Activated CD4-positive, alpha-beta memory T cell treated with anti-CD3 and anti-CD28 coated beads for 36 hours (primary cell): ENCODE measurements around the gene KY. TPM values are rescaled to one million over a fixed set of nuclear protein-coding genes. Genes with fewer than 3 reads are reported as not detected.

Source experiments
- CTCF ChIA-PET: fragments of 350-600 bp; sonication (Branson Sonifier 250); formaldehyde crosslinking; loops from one replicate; lab custom pipeline; 2021; ENCODE audit warnings: antibody characterized with exemption, inconsistent platforms; lab: Charles Lee
- POLR2A ChIA-PET: fragments of 350-600 bp; sonication (Branson Sonifier 250); formaldehyde crosslinking; loops from one replicate; lab custom pipeline; 2021; ENCODE audit warnings: antibody characterized with exemption; lab: Charles Lee
- DNase-seq: peaks from one replicate; pipeline ENCODE4 v3.0.0-alpha.2; 2020
- H3K27ac Mint-ChIP-seq: one replicate; pipeline ENCODE4 v1.8.0; 2021; ENCODE audit warnings: mixed read lengths
- H3K27me3 Mint-ChIP-seq: one replicate; pipeline ENCODE4 v1.8.0; 2021; ENCODE audit warnings: mixed read lengths
- H3K36me3 Mint-ChIP-seq: one replicate; pipeline ENCODE4 v1.8.0; 2021; ENCODE audit warnings: mixed read lengths
- H3K4me1 Mint-ChIP-seq: one replicate; pipeline ENCODE4 v1.8.0; 2021; ENCODE audit warnings: low read depth, mixed read lengths
- H3K4me3 Mint-ChIP-seq: one replicate; pipeline ENCODE4 v1.8.0; 2021; ENCODE audit warnings: mild to moderate bottlenecking, mixed read lengths
- H3K9me3 Mint-ChIP-seq: one replicate; pipeline ENCODE4 v1.8.0; 2021; ENCODE audit warnings: mixed read lengths
- intact Hi-C: fragments of 100-400 bp; cut with micrococcal nuclease; formaldehyde crosslinking; loops from one replicate; pipeline ENCODE4 v1.15.1; 2023
- total RNA-seq, 2 experiments: library from RNA; stranded (reverse); gene quantifications; one replicate each; pipeline ENCODE4 v1.2.3, GENCODE V29; 2021

Gene KY
- total RNA-seq, 2 experiments from 2014 or later: not detected

DNA sequence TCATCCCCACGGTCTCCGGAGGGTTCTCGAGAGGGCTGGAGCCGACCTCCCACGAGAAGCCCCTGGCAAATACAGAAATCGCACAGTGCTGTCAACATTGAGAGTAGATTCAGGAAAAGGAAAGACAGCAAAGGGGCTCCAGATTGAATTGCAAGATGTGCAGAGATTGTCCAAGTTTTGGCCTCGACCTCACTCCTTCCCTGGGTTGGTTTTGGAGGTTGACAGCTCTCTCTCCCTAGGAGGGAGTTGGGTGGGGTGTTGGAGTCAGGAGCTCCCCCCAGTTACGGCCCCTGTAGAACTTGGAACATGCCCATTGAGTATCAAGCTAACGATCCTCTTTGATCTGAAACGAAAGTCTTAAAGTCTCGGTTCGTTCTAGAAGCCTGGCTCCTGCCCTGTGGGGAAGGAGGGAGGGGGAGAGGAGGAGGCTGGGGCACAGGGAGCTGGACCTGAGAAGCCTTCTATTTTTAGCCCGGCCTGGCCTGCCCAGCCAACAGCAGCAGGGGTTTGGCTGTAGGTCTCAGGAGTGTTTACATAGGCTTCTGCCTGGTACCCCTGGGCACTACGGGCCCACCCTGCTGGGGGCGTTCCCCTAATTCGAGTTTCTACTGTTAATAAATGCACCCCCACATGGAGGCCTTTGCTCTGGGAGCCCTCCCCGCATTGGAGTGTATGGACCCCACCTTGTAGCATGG, 672 bp upstream of the KY start:
- CTCF ChIA-PET: no interaction called here
- DNase-seq: no peak
- no peak overlapping the region for H3K4me3 Mint-ChIP-seq
- peaks cover 9% of the 10 kb centered on the region for H3K27me3 Mint-ChIP-seq
- H3K27ac Mint-ChIP-seq: no peak overlapping the region
- peaks cover 2% of the 10 kb centered on the region for H3K4me1 Mint-ChIP-seq
- POLR2A ChIA-PET: no interaction called here
- H3K9me3 Mint-ChIP-seq: no peaks in the 10 kb centered on the region
- intact Hi-C loops: no loop called here
- no peaks in the 10 kb centered on the region for H3K36me3 Mint-ChIP-seq

- ChIA-PET CTCF (interaction anchor here (1.0 kb wide), 1 partner anchor 48 kb away, joined by 3 read pairs; no protein-coding TSS in a partner anchor), POLR2A (no interaction called here)
- intact Hi-C loops: no loop called here
- no peak overlapping the region for H3K27ac Mint-ChIP-seq
- H3K36me3 Mint-ChIP-seq: no peaks in the 10 kb centered on the region
- H3K4me3 Mint-ChIP-seq: no peak overlapping the region
- peaks cover 2% of the 10 kb centered on the region for H3K4me1 Mint-ChIP-seq
- no peaks in the 10 kb centered on the region for H3K9me3 Mint-ChIP-seq
- no peak for DNase-seq
- peaks cover 9% of the 10 kb centered on the region for H3K27me3 Mint-ChIP-seq
Observed at GRCh38 chr3:134649106-134649705, 1.6 kb downstream of the KY start.

- Mint-ChIP-seq H3K4me3 (no peak overlapping the region), H3K27ac (no peak overlapping the region), H3K36me3 (no peaks in the 10 kb centered on the region), H3K4me1 (peaks cover 2% of the 10 kb centered on the region), H3K9me3 (no peaks in the 10 kb centered on the region), H3K27me3 (peaks cover 7% of the 10 kb centered on the region)
- ChIA-PET POLR2A (no interaction called here), CTCF (interaction anchor here (1.0 kb wide), 1 partner anchor 47 kb away, joined by 3 read pairs; no protein-coding TSS in a partner anchor)
- intact Hi-C loops: no loop called here
- no peak for DNase-seq
Observed at GRCh38 chr3:134647902-134648760, 2.7 kb downstream of the KY start.

DNA sequence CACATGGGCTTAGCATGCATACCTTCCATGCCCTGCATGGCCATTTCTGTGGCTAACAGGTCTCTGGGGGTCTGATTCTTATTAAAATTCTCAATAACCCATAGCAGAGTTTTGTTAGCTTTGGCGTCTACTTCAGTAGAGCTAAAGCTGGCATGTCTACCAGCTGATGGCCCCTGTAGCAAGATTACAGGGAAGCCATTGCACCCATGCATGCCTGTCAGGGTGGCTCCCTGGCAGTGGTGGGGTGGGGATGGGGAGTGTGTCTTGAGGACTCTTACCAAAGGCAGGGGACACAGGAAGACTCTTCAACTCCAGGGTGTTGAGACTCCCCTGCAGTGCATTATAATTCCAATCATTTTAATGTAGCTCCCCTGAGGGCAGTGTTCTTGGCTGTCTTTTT, 4.7 kb downstream of the KY start:
- no peak overlapping the region for H3K27ac Mint-ChIP-seq
- no peak for DNase-seq
- peaks cover 5% of the 10 kb centered on the region for H3K27me3 Mint-ChIP-seq
- ChIA-PET POLR2A (no interaction called here), CTCF (no interaction called here)
- intact Hi-C loops: no loop called here
- no peak overlapping the region for H3K4me3 Mint-ChIP-seq
- H3K36me3 Mint-ChIP-seq: no peaks in the 10 kb centered on the region
- peaks cover 2% of the 10 kb centered on the region for H3K4me1 Mint-ChIP-seq
- no peaks in the 10 kb centered on the region for H3K9me3 Mint-ChIP-seq

DNA sequence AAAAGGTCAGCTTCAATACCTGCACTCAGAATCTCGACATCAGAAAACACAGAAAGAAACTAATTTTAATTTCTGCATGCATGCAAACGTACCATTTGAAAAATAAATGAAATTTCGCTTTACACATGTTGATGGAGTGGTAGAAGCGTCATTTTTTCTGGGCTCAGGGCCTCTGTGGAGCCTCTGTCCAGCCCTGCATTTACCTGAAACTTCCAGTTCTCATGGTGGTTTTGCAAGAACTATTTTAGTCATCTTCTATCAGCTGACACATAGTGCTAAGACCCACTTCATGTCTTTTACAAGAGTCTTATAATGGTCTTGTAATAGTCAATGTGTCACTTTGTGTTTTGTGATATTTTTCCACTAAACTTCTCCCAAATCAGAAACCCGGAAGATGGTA, 5.3 kb downstream of the KY start:
- no peaks in the 10 kb centered on the region for H3K9me3 Mint-ChIP-seq
- POLR2A ChIA-PET: no interaction called here

GRCh38 chr3:134644731-134645514, 5.9 kb downstream of the KY start:
- H3K4me1 Mint-ChIP-seq: no peaks in the 10 kb centered on the region
- no peak overlapping the region for H3K4me3 Mint-ChIP-seq
- H3K36me3 Mint-ChIP-seq: no peaks in the 10 kb centered on the region
- no peak for DNase-seq
- H3K27ac Mint-ChIP-seq: no peak overlapping the region
- no peaks in the 10 kb centered on the region for H3K9me3 Mint-ChIP-seq
- intact Hi-C loops: no loop called here
- ChIA-PET CTCF (no interaction called here), POLR2A (no interaction called here)
- H3K27me3 Mint-ChIP-seq: no peaks in the 10 kb centered on the region

More for the DNA sequence above, 5.3 kb downstream of the KY start:
- no peak overlapping the region for H3K27ac Mint-ChIP-seq
- CTCF ChIA-PET: no interaction called here
- intact Hi-C loops: no loop called here
- DNase-seq: no peak
- H3K4me3 Mint-ChIP-seq: no peak overlapping the region
- H3K4me1 Mint-ChIP-seq: peaks cover 2% of the 10 kb centered on the region
- H3K27me3 Mint-ChIP-seq: peaks cover 5% of the 10 kb centered on the region
- no peaks in the 10 kb centered on the region for H3K36me3 Mint-ChIP-seq

DNA sequence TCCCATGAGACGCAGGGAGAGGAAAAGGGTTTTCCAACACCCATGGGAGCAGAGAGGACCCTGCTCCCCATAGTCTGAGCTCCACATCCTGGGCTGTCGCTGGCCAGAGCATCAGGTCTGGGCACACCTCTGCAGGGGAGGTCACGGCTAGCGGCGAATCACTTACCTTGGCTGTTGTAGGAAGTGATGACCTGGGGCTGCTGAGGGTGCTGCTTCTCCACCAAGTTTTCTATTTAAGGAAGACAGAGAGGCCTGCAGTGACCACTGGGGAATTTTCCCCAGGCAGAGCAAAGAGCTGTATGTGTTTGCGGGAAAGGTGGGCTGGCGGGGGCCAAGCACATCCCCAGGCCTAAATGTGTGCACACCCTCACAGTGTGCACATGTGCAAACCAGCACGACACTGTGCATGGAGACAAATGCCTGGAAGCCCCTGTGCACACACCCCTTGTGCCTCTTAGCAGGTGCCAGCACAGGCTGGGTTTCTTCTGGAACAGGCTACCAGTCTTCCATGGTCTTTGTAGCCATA, 7.6 kb downstream of the KY start:
- intact Hi-C loops: no loop called here
- Mint-ChIP-seq H3K4me3 (no peak overlapping the region), H3K9me3 (no peaks in the 10 kb centered on the region), H3K27me3 (no peaks in the 10 kb centered on the region), H3K4me1 (no peaks in the 10 kb centered on the region), H3K36me3 (no peaks in the 10 kb centered on the region), H3K27ac (no peak overlapping the region)
- ChIA-PET CTCF (no interaction called here), POLR2A (no interaction called here)
- DNase-seq: no peak

- H3K9me3 Mint-ChIP-seq: no peaks in the 10 kb centered on the region
- intact Hi-C loops: no loop called here
- POLR2A ChIA-PET: no interaction called here
- no peak overlapping the region for H3K27ac Mint-ChIP-seq
- H3K4me3 Mint-ChIP-seq: no peak overlapping the region
- H3K27me3 Mint-ChIP-seq: no peaks in the 10 kb centered on the region
- no peak for DNase-seq
- no peaks in the 10 kb centered on the region for H3K4me1 Mint-ChIP-seq
- no peaks in the 10 kb centered on the region for H3K36me3 Mint-ChIP-seq
- CTCF ChIA-PET: no interaction called here
Observed at GRCh38 chr3:134642445-134643149, 8.2 kb downstream of the KY start.

DNA sequence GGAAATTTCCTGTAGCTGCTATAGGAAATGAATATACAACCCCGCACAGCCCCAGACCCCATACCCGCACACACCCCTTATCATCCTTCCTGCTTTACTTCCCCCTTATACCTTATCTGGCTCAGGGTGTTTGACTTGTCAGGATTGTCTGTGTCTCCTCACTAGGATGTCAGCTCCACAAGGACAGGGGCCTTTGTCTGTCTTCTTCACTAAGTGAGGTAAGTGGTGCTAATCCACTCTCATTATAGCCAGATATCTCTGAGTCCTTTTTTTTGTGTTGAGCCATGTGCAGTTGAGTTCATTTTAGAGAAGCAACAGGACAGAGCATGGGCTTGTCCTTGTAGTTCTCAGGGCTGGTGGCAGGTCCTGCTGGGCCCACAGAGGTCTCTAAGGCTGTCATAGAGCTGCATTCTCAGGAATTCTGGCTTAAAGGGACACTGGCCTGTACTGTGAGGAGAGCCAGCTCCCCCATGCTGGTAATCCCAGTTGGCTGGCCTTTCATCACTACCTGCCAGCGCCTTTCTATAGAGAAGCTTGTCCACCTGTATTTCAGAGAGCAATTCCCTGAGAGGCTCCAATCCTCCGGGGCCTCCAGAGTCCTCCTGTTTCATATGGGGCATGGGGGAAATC, 9.0 kb downstream of the KY start:
- DNase-seq: no peak
- intact Hi-C loops: loop anchor here (1.0 kb wide), 1 partner anchor 41 kb away; no protein-coding TSS in a partner anchor
- Mint-ChIP-seq H3K36me3 (no peaks in the 10 kb centered on the region), H3K27ac (no peak overlapping the region), H3K4me1 (no peaks in the 10 kb centered on the region), H3K4me3 (no peak overlapping the region), H3K9me3 (no peaks in the 10 kb centered on the region), H3K27me3 (no peaks in the 10 kb centered on the region)
- ChIA-PET CTCF (no interaction called here), POLR2A (no interaction called here)

DNA sequence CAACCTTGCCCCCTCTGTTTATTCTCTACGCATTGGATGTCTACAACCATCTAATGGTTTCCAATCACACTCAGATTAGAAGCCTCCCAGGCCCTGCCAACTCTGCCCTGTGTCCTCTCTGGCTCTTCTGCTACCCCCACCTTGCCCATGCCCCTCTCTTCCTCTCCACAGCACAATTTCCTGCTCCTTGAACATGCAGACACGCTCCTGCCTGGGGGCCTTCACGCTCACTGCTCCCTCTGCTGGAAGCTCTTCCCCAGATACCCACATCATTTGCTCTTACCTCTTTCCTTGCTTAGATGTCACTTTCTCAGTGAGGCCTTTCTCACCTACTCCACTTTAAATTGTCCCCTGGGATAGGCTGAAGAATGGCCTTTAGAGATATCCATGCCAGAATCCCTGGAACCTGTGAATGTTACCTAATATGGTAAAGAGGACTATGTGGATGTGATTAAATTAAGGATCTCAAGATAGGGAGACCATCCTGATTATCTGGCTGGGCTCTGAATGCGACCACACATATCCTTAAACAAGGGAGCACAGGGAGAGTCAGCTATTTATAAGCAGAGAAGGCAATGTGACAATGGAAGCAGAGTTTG, 9.9 kb downstream of the KY start:
- POLR2A ChIA-PET: no interaction called here
- CTCF ChIA-PET: no interaction called here
- Mint-ChIP-seq H3K4me3 (no peak overlapping the region), H3K4me1 (no peaks in the 10 kb centered on the region), H3K36me3 (no peaks in the 10 kb centered on the region), H3K27me3 (no peaks in the 10 kb centered on the region), H3K9me3 (no peaks in the 10 kb centered on the region), H3K27ac (no peak overlapping the region)
- DNase-seq: no peak
- intact Hi-C loops: loop anchor here (1.0 kb wide), 1 partner anchor 41 kb away; no protein-coding TSS in a partner anchor

DNA sequence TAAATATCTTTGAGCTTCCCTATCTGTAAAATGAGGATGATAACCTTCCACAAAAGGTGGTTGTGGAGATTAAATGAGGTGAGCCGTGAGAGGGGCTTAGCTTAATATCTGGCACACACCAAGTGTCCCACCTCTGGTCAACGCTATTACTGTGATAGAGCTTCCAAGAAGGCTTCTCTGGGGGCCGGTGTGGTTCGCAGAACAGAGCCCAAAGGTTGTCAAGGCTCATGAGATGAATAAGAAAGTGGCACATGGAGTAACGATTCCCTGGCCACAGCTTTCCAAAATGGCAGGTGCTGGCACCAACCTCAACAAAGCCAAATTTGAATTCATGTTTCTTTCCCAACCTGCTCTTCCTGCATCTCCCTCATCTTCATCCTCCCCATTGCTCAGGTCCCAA, 10.4 kb downstream of the KY start:
- POLR2A ChIA-PET: no interaction called here
- no peaks in the 10 kb centered on the region for H3K36me3 Mint-ChIP-seq
- H3K9me3 Mint-ChIP-seq: no peaks in the 10 kb centered on the region
- no peak overlapping the region for H3K4me3 Mint-ChIP-seq
- H3K27ac Mint-ChIP-seq: no peak overlapping the region
- no peak for DNase-seq
- H3K4me1 Mint-ChIP-seq: no peaks in the 10 kb centered on the region
- no peaks in the 10 kb centered on the region for H3K27me3 Mint-ChIP-seq
- CTCF ChIA-PET: no interaction called here
- intact Hi-C loops: no loop called here
